Measurements from ENCODE around the gene FBXL16. TPM values are rescaled to one million over a fixed set of nuclear protein-coding genes. Genes with fewer than 3 reads are reported as not detected.

Gene FBXL16
- total RNA-seq, 1 donor from 2014 or later: 0.17 TPM

GRCh38 chr16:648781-649589 is 56.6 kb downstream of the FBXL16 start, which contains the start of gene WDR90:
WDR90 (plus strand) TSS chr16:649365; CDS start chr16:649417, 52 bp downstream.
- TF ChIP-seq CTCF (IDR thresholded peaks at IDR 0.05; ENCODE audit: insufficient read depth, low read length, poor library complexity, severe bottlenecking): no peak
- no peaks in the 10 kb centered on the region for H3K36me3 ChIP-seq (ENCODE audit: control insufficient read depth, insufficient read depth, low read length)
- H3K27me3 ChIP-seq (ENCODE audit: control insufficient read depth, insufficient read depth, low read length): no peaks in the 10 kb centered on the region
- peak; percentile 62 for DNase-seq (ENCODE audit: low read depth)
- H3K4me3 ChIP-seq (ENCODE audit: low read depth, low read length): peak within 1 kb of the TSS; percentile 53

- no peaks in the 10 kb centered on the region for H3K36me3 ChIP-seq (ENCODE audit: control insufficient read depth, insufficient read depth, low read length)
- H3K27me3 ChIP-seq (ENCODE audit: control insufficient read depth, insufficient read depth, low read length): no peaks in the 10 kb centered on the region
- peak; percentile 53 for TF ChIP-seq CTCF (IDR thresholded peaks at IDR 0.05; ENCODE audit: insufficient read depth, low read length, poor library complexity, severe bottlenecking)
- H3K4me3 ChIP-seq (ENCODE audit: low read depth, low read length): peak overlapping the region; percentile 53
- DNase-seq (ENCODE audit: low read depth): no peak
These were observed 57.4 kb downstream of the FBXL16 start for GRCh38 chr16:648071-648780.

GRCh38 chr16:647173-647902 is 58.3 kb downstream of the FBXL16 start:
- no peak overlapping the region for H3K4me3 ChIP-seq (ENCODE audit: low read depth, low read length)
- no peak for DNase-seq (ENCODE audit: low read depth)

GRCh38 chr16:646679-647172 is 58.9 kb downstream of the FBXL16 start:
- H3K4me3 ChIP-seq (ENCODE audit: low read depth, low read length): no peak overlapping the region
- no peaks in the 10 kb centered on the region for H3K27me3 ChIP-seq (ENCODE audit: control insufficient read depth, insufficient read depth, low read length)
- no peak for DNase-seq (ENCODE audit: low read depth)
- TF ChIP-seq CTCF (IDR thresholded peaks at IDR 0.05; ENCODE audit: insufficient read depth, low read length, poor library complexity, severe bottlenecking): no peak
- no peaks in the 10 kb centered on the region for H3K36me3 ChIP-seq (ENCODE audit: control insufficient read depth, insufficient read depth, low read length)

More at GRCh38 chr16:647173-647902, 58.3 kb downstream of the FBXL16 start:
- H3K36me3 ChIP-seq (ENCODE audit: control insufficient read depth, insufficient read depth, low read length): no peaks in the 10 kb centered on the region
- H3K27me3 ChIP-seq (ENCODE audit: control insufficient read depth, insufficient read depth, low read length): no peaks in the 10 kb centered on the region
- TF ChIP-seq CTCF (IDR thresholded peaks at IDR 0.05; ENCODE audit: insufficient read depth, low read length, poor library complexity, severe bottlenecking): no peak

GRCh38 chr16:645852-646678 is 59.5 kb downstream of the FBXL16 start:
- no peak for TF ChIP-seq CTCF (IDR thresholded peaks at IDR 0.05; ENCODE audit: insufficient read depth, low read length, poor library complexity, severe bottlenecking)
- Histone ChIP-seq H3K4me3 (ENCODE audit: low read depth, low read length) (no peak overlapping the region), H3K36me3 (ENCODE audit: control insufficient read depth, insufficient read depth, low read length) (no peaks in the 10 kb centered on the region), H3K27me3 (ENCODE audit: control insufficient read depth, insufficient read depth, low read length) (no peaks in the 10 kb centered on the region)
- DNase-seq (ENCODE audit: low read depth): no peak
